ENCODE data around the gene THSD7A. TPM values are rescaled to one million over a fixed set of nuclear protein-coding genes. Genes with fewer than 3 reads are reported as not detected.

THSD7A gene
- total and polyA plus RNA-seq, 9 of the 15 experiments (the other 6 are each of a cell fraction or from before 2014, with no cell fraction given): 0.01 to 0.02 TPM; not detected in 7

- DNase-seq (ENCODE audit: extremely low read depth in 1 of 4, low spot score in 3 of 4) (no peak), ATAC-seq (no peak), FAIRE-seq (no peak)
- Histone ChIP-seq H3K27ac (ENCODE audit: extremely low read depth, low read depth, low read length) (no peak overlapping the region), H4K20me1 (replicated peaks; ENCODE audit: control insufficient read depth, insufficient read depth, low read length) (no peaks in the 10 kb centered on the region), H2AFZ (ENCODE audit: low read depth, low read length) (no peak overlapping the region), H3K9me3 (replicated peaks; ENCODE audit: control insufficient read depth, insufficient read depth, low read depth, low read length) (no peaks in the 10 kb centered on the region), H3K9ac (ENCODE audit: insufficient read depth in 1 of 2, low read depth in 2 of 2, low read length in 2 of 2) (no peak overlapping the region), H3K4me2 (ENCODE audit: insufficient read depth, low read length) (no peak overlapping the region), H3K4me1 (replicated peaks in 1 of 2; ENCODE audit: control insufficient read depth in 2 of 2, insufficient read depth in 2 of 2, low read length in 2 of 2) (no peaks in the 10 kb centered on the region), H3K36me3 (ENCODE audit: control insufficient read depth, insufficient read depth, low read length) (no peaks in the 10 kb centered on the region), H3K27me3 (ENCODE audit: control insufficient read depth in 2 of 2, insufficient read depth in 2 of 2, low read length in 2 of 2) (no peaks in the 10 kb centered on the region), H3K4me3 (no peak overlapping the region), H3K9me1 (ENCODE audit: control insufficient read depth, insufficient read depth, low read length) (no peaks in the 10 kb centered on the region), H3K79me2 (ENCODE audit: control insufficient read depth, insufficient read depth, low read length) (no peaks in the 10 kb centered on the region)
- intact Hi-C loops (cut with micrococcal nuclease) (no loop called here), in situ Hi-C loops (cut with MboI) (no loop called here)
- TF ChIP-seq PATZ1 (CRISPR knock-in tag; IDR thresholded peaks at IDR 0.05; ENCODE audit: borderline replicate concordance) (no peak), TAF15 (IDR thresholded peaks at IDR 0.05; ENCODE audit: low read depth, low read length) (no peak), SMARCA4 (IDR thresholded peaks at IDR 0.05) (no peak)
- POLR2A ChIA-PET: no interaction called here
- CTCF ChIA-PET (ENCODE audit: low intra/inter-chr PET ratio): no interaction called here
- BruUV-seq (replicated peaks): no TSS peak
Observed at GRCh38 chr7:11601761-11602160, 230.2 kb downstream of the THSD7A start.

GRCh38 chr7:11593322-11593721 is 238.7 kb downstream of the THSD7A start:
- no peak overlapping the region for H3K4me2 ChIP-seq (ENCODE audit: insufficient read depth, low read length)
- intact Hi-C loops (cut with micrococcal nuclease): no loop called here
- ChIA-PET POLR2A (interaction anchor here (0.6 kb wide), 1 partner anchor 22 kb away, joined by 3 read pairs; no protein-coding TSS in a partner anchor), CTCF (ENCODE audit: low intra/inter-chr PET ratio) (no interaction called here)
- ATAC-seq (no peak), DNase-seq (ENCODE audit: extremely low read depth in 1 of 4, low spot score in 3 of 4) (no peak), FAIRE-seq (no peak)
- TF ChIP-seq KLF6 (CRISPR knock-in tag; IDR thresholded peaks at IDR 0.05; ENCODE audit: borderline replicate concordance) (no peak), ZNF57 (CRISPR knock-in tag; IDR thresholded peaks at IDR 0.05) (no peak), STAT5A (IDR thresholded peaks at IDR 0.05; ENCODE audit: borderline replicate concordance, low read length) (no peak), RCOR1 (IDR thresholded peaks at IDR 0.05; ENCODE audit: borderline replicate concordance in 1 of 2, low read depth in 2 of 2, low read length in 2 of 2) (no peak), GTF3C2 (IDR thresholded peaks at IDR 0.05; ENCODE audit: borderline replicate concordance, extremely low read depth, insufficient read length) (no peak), HOXB6 (CRISPR knock-in tag; IDR thresholded peaks at IDR 0.05; ENCODE audit: borderline replicate concordance) (no peak), RFX7 (CRISPR knock-in tag; IDR thresholded peaks at IDR 0.05) (no peak), HMGN3 (IDR thresholded peaks at IDR 0.05; ENCODE audit: borderline replicate concordance, extremely low read depth, insufficient read length, low read depth, low read length) (no peak)
- no peak overlapping the region for H3K9ac ChIP-seq (ENCODE audit: insufficient read depth in 1 of 2, low read depth in 2 of 2, low read length in 2 of 2)
- no peaks in the 10 kb centered on the region for H3K9me3 ChIP-seq (replicated peaks; ENCODE audit: control insufficient read depth, insufficient read depth, low read depth, low read length)
- no peak overlapping the region for H3K27ac ChIP-seq (ENCODE audit: extremely low read depth, low read depth, low read length)
- H3K79me2 ChIP-seq (ENCODE audit: control insufficient read depth, insufficient read depth, low read length): no peaks in the 10 kb centered on the region
- no TSS peak for BruUV-seq (replicated peaks)
- 2% methylated on average over 5 of the region's 5 CpGs for WGBS (ENCODE audit: insufficient coverage, low coverage, missing lambda C conversion rate)
- H3K36me3 ChIP-seq (ENCODE audit: control insufficient read depth, insufficient read depth, low read length): no peaks in the 10 kb centered on the region
- H3K9me1 ChIP-seq (ENCODE audit: control insufficient read depth, insufficient read depth, low read length): no peaks in the 10 kb centered on the region
- in situ Hi-C loops (cut with MboI): no loop called here
- H3K4me1 ChIP-seq (replicated peaks in 1 of 2; ENCODE audit: control insufficient read depth in 2 of 2, insufficient read depth in 2 of 2, low read length in 2 of 2): no peaks in the 10 kb centered on the region
- no peak overlapping the region for H2AFZ ChIP-seq (ENCODE audit: low read depth, low read length)
- H4K20me1 ChIP-seq (replicated peaks; ENCODE audit: control insufficient read depth, insufficient read depth, low read length): no peaks in the 10 kb centered on the region
- H3K27me3 ChIP-seq (ENCODE audit: control insufficient read depth in 2 of 2, insufficient read depth in 2 of 2, low read length in 2 of 2): no peaks in the 10 kb centered on the region
- H3K4me3 ChIP-seq: no peak overlapping the region
